Raji (cell line): Measurements from ENCODE around the gene EXOC1.

Experiments
- POLR2A ChIP-seq: IDR thresholded peaks from 2 replicates; pipeline ENCODE4 v1.6.1; 2011; ENCODE audit warnings: low read depth, low read length, control low read depth; ENCODE audit not compliant: insufficient read depth

Gene EXOC1

GRCh38 chr4:55880652-55881280, 27.3 kb downstream of the EXOC1 start:
- TF ChIP-seq POLR2A: no peak

GRCh38 chr4:55884093-55884850, 30.8 kb downstream of the EXOC1 start:
- no peak for TF ChIP-seq POLR2A

- no peak for TF ChIP-seq POLR2A
Measured at GRCh38 chr4:55884851-55885219, 31.4 kb downstream of the EXOC1 start.

- TF ChIP-seq POLR2A: no peak
Measured at GRCh38 chr4:55887594-55887993, 34.1 kb downstream of the EXOC1 start.

- TF ChIP-seq POLR2A: no peak
Measured at GRCh38 chr4:55892156-55892555, 38.7 kb downstream of the EXOC1 start.

- no peak for TF ChIP-seq POLR2A
Measured at GRCh38 chr4:55896622-55897021, 43.2 kb downstream of the EXOC1 start.

GRCh38 chr4:55902677-55903076, 49.2 kb downstream of the EXOC1 start:
- no peak for TF ChIP-seq POLR2A

GRCh38 chr4:55903577-55903976, 50.1 kb downstream of the EXOC1 start:
- no peak for TF ChIP-seq POLR2A

- no peak for TF ChIP-seq POLR2A
Measured at GRCh38 chr4:55904576-55904975, 51.1 kb downstream of the EXOC1 start.

GRCh38 chr4:55906323-55906722, 52.9 kb downstream of the EXOC1 start:
- no peak for TF ChIP-seq POLR2A

- TF ChIP-seq POLR2A: no peak
Measured at GRCh38 chr4:55906989-55907388, 53.5 kb downstream of the EXOC1 start.

- TF ChIP-seq POLR2A: no peak
Measured at GRCh38 chr4:55907469-55907868, 54.0 kb downstream of the EXOC1 start.

- TF ChIP-seq POLR2A: no peak
Measured at GRCh38 chr4:55910140-55910539, 56.7 kb downstream of the EXOC1 start.

GRCh38 chr4:55912249-55912648, 58.8 kb downstream of the EXOC1 start:
- no peak for TF ChIP-seq POLR2A

GRCh38 chr4:55920571-55920970, 67.1 kb downstream of the EXOC1 start:
- TF ChIP-seq POLR2A: no peak

GRCh38 chr4:55921093-55921492, 67.6 kb downstream of the EXOC1 start:
- TF ChIP-seq POLR2A: no peak

GRCh38 chr4:55925241-55925640, 71.8 kb downstream of the EXOC1 start:
- no peak for TF ChIP-seq POLR2A

- TF ChIP-seq POLR2A: no peak
Measured at GRCh38 chr4:55926610-55927009, 73.2 kb downstream of the EXOC1 start.
